Caco-2 (cell line): Measurements from ENCODE around the gene MACC1. TPM values are rescaled to one million over a fixed set of nuclear protein-coding genes. Genes with fewer than 3 reads are reported as not detected.

Experiments
- BruUV-seq: library from RNA; stranded (reverse); fragments of 400-500 nt; replicated peaks from 2 replicates; lab custom pipeline; 2021; lab: Mats Ljungman, UMichigan
- CTCF ChIA-PET: fragments of 300-600 bp; sonication (Branson Sonifier 250); formaldehyde crosslinking; loops from one replicate; lab custom pipeline; 2022; ENCODE audit warnings: antibody characterized with exemption; lab: Charles Lee
- POLR2A ChIA-PET: fragments of 300-600 bp; sonication (Branson Sonifier 250); formaldehyde crosslinking; loops from one replicate; lab custom pipeline; 2022; ENCODE audit warnings: antibody characterized with exemption; lab: Charles Lee
- DNase-seq, 2 experiments: peaks; one replicate each; pipeline versions ENCODE4 v3.0.0 to v3.0.0-alpha.2; 2020 to 2022
- H3K27me3 ChIP-seq: replicated peaks from 2 replicates; pipeline ENCODE4 v1.6.0; 2011; ENCODE audit warnings: low read length; ENCODE audit not compliant: control insufficient read depth, insufficient read depth
- H3K36me3 ChIP-seq: 2 replicates; pipeline ENCODE4 v1.5.1; 2011; ENCODE audit warnings: low read length; ENCODE audit not compliant: control insufficient read depth, insufficient read depth
- H3K4me1 ChIP-seq: fragments of 250-450 bp; sonication (Bioruptor Pico); 2 replicates; pipeline ENCODE4 v1.5.1; 2020; ENCODE audit warnings: mild to moderate bottlenecking
- H3K4me3 ChIP-seq: 2 replicates; pipeline ENCODE4 v1.5.1; 2011; ENCODE audit warnings: low read depth, mild to moderate bottlenecking, control low read depth, low read length
- H3K9me3 ChIP-seq: fragments of 250-450 bp; sonication (Bioruptor Pico); 2 replicates; pipeline ENCODE4 v1.5.1; 2020; ENCODE audit warnings: mild to moderate bottlenecking, moderate library complexity
- H3K27ac Mint-ChIP-seq: one replicate; pipeline ENCODE4 v1.8.0; 2022; ENCODE audit warnings: mixed read lengths; ENCODE audit not compliant: unreplicated experiment
- H3K27me3 Mint-ChIP-seq: one replicate; pipeline ENCODE4 v1.8.0; 2022; ENCODE audit warnings: mixed read lengths; ENCODE audit not compliant: insufficient read depth, unreplicated experiment
- H3K36me3 Mint-ChIP-seq: one replicate; pipeline ENCODE4 v1.8.0; 2022; ENCODE audit warnings: mild to moderate bottlenecking, mixed read lengths; ENCODE audit not compliant: insufficient read depth, unreplicated experiment
- H3K4me1 Mint-ChIP-seq: one replicate; pipeline ENCODE4 v1.8.0; 2022; ENCODE audit warnings: low read depth, mixed read lengths; ENCODE audit not compliant: unreplicated experiment
- H3K4me3 Mint-ChIP-seq: one replicate; pipeline ENCODE4 v1.8.0; 2022; ENCODE audit warnings: mild to moderate bottlenecking, moderate library complexity, mixed read lengths; ENCODE audit not compliant: unreplicated experiment
- H3K9me3 Mint-ChIP-seq: one replicate; pipeline ENCODE4 v1.8.0; 2022; ENCODE audit warnings: mixed read lengths; ENCODE audit not compliant: unreplicated experiment
- CTCF ChIP-seq, 2 experiments: fragments of 200-600 bp in 1 of 2; IDR thresholded peaks; 1 replicate in 1 of 2; 2 replicates in 1 of 2; pipeline versions ENCODE4 v1.5.1 to v1.8.0; 2011 to 2022; ENCODE audit warnings: antibody characterized with exemption in 1 of 2, control low read depth in 1 of 2, inconsistent platforms in 1 of 2, low read depth in 1 of 2, low read length in 1 of 2, mild to moderate bottlenecking in 1 of 2, moderate library complexity in 1 of 2; ENCODE audit not compliant: insufficient read depth in 1 of 2, severe bottlenecking in 1 of 2, unreplicated experiment in 1 of 2
- intact Hi-C: fragments of 100-400 bp; cut with micrococcal nuclease; formaldehyde crosslinking; loops from one replicate; pipeline ENCODE4 v1.10.0; 2022; ENCODE audit not compliant: unreplicated experiment
- total RNA-seq: library from RNA; stranded (reverse); gene quantifications from 2 replicates; pipeline ENCODE4 v1.2.3, GENCODE V29; 2022

Gene MACC1
- total RNA-seq, 1 experiment from 2014 or later: 87.7 TPM

GRCh38 chr7:20228654-20229053 lies 11.5 kb upstream of the MACC1 start:
- BruUV-seq: no TSS peak
- peak; percentile 50 to 54 for DNase-seq
- peaks cover 40% of the 10 kb centered on the region for H3K4me1 ChIP-seq
- H3K4me1 Mint-ChIP-seq: peaks cover 26% of the 10 kb centered on the region
- no peaks in the 10 kb centered on the region for H3K9me3 ChIP-seq
- no peak overlapping the region for H3K4me3 Mint-ChIP-seq
- ChIA-PET CTCF (no interaction called here), POLR2A (interaction anchor here (1.0 kb wide), 1 partner anchor 11 kb away, joined by 3 read pairs; the partner anchor contains the start of gene MACC1)
- no peak overlapping the region for H3K4me3 ChIP-seq
- no peaks in the 10 kb centered on the region for H3K36me3 Mint-ChIP-seq
- no peaks in the 10 kb centered on the region for H3K27me3 ChIP-seq
- H3K36me3 ChIP-seq: no peaks in the 10 kb centered on the region
- peaks cover 26% of the 10 kb centered on the region for H3K9me3 Mint-ChIP-seq
- intact Hi-C loops: loop anchor here (1.0 kb wide), 2 partner anchors 8 kb away; no protein-coding TSS in a partner anchor
- TF ChIP-seq CTCF (IDR thresholded peaks at IDR 0.05; ENCODE audit: insufficient read depth in 1 of 2, low read depth in 1 of 2, low read length in 1 of 2, severe bottlenecking in 1 of 2, unreplicated experiment in 1 of 2): no peak
- no peaks in the 10 kb centered on the region for H3K27me3 Mint-ChIP-seq
- H3K27ac Mint-ChIP-seq: peak overlapping the region; percentile 60

DNA sequence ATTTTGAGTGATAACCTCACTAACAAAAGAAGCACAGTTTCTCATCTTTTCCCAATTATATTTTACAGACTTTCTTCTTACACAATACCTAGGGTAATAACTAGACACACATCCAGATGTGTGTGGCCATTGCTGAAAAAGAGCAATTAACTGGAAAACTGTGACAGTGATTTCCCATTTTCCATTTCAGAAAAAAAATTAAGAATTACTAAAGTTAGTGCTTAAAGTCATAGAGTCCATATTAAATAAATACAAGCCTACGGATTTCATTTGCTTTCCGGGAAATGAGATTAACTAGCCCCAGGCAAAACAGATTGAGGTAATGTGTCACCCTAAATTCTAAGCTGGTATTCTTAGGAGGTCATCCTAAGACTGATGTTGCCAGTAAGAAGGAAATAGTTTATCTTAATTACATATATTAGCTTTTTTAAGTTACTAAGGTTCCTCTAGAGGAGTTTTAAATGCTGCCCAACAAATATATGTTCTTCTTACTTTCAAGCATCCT lies 10.2 kb upstream of the MACC1 start:
- peaks cover 18% of the 10 kb centered on the region for H3K9me3 Mint-ChIP-seq
- no peaks in the 10 kb centered on the region for H3K36me3 Mint-ChIP-seq
- Histone ChIP-seq H3K4me3 (no peak overlapping the region), H3K9me3 (no peaks in the 10 kb centered on the region), H3K4me1 (peaks cover 44% of the 10 kb centered on the region), H3K36me3 (no peaks in the 10 kb centered on the region), H3K27me3 (no peaks in the 10 kb centered on the region)
- BruUV-seq: no TSS peak
- no peak overlapping the region for H3K27ac Mint-ChIP-seq
- no peaks in the 10 kb centered on the region for H3K27me3 Mint-ChIP-seq
- peaks cover 35% of the 10 kb centered on the region for H3K4me1 Mint-ChIP-seq
- no peak for DNase-seq
- POLR2A ChIA-PET: no interaction called here
- CTCF ChIA-PET: no interaction called here
- intact Hi-C loops: no loop called here
- no peak for TF ChIP-seq CTCF (IDR thresholded peaks at IDR 0.05; ENCODE audit: insufficient read depth in 1 of 2, low read depth in 1 of 2, low read length in 1 of 2, severe bottlenecking in 1 of 2, unreplicated experiment in 1 of 2)
- no peak overlapping the region for H3K4me3 Mint-ChIP-seq

DNA sequence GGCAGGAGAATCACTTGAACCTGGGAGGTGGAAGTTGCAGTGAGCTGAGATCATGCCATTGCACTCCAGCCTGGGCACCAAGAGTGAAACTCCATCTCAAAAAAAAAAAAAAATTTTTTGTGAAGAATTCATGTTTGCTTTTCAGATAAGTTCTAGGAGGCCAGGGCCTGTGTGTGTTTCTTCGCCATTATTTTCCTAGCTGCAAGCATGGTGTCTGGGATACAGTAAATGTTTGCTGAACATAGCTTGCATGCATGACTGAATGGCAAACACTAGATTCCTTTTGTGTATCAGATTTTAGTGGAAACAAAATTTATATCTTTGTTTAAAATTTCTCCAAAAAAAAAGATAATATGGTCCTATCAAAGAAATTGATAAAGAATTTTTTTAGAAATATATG lies 9.7 kb upstream of the MACC1 start:
- BruUV-seq: no TSS peak
- H3K27me3 Mint-ChIP-seq: no peaks in the 10 kb centered on the region
- DNase-seq: no peak
- Histone ChIP-seq H3K36me3 (no peaks in the 10 kb centered on the region), H3K9me3 (no peaks in the 10 kb centered on the region), H3K27me3 (no peaks in the 10 kb centered on the region), H3K4me3 (no peak overlapping the region), H3K4me1 (peaks cover 49% of the 10 kb centered on the region)
- H3K27ac Mint-ChIP-seq: no peak overlapping the region
- H3K36me3 Mint-ChIP-seq: no peaks in the 10 kb centered on the region
- peaks cover 37% of the 10 kb centered on the region for H3K4me1 Mint-ChIP-seq
- no peak for TF ChIP-seq CTCF (IDR thresholded peaks at IDR 0.05; ENCODE audit: insufficient read depth in 1 of 2, low read depth in 1 of 2, low read length in 1 of 2, severe bottlenecking in 1 of 2, unreplicated experiment in 1 of 2)
- ChIA-PET CTCF (no interaction called here), POLR2A (interaction anchor here (0.7 kb wide), 1 partner anchor 9 kb away, joined by 3 read pairs; no protein-coding TSS in a partner anchor)
- intact Hi-C loops: no loop called here
- no peak overlapping the region for H3K4me3 Mint-ChIP-seq
- H3K9me3 Mint-ChIP-seq: peaks cover 16% of the 10 kb centered on the region
